HPDE6-E6E7 (cell line): ENCODE data around the gene CTNNA1.

Experiments used
- DNase-seq: peaks from one replicate; pipeline ENCODE4 v3.0.0; 2011; ENCODE audit warnings: missing footprints; ENCODE audit errors: extremely low spot score

Gene CTNNA1

DNA sequence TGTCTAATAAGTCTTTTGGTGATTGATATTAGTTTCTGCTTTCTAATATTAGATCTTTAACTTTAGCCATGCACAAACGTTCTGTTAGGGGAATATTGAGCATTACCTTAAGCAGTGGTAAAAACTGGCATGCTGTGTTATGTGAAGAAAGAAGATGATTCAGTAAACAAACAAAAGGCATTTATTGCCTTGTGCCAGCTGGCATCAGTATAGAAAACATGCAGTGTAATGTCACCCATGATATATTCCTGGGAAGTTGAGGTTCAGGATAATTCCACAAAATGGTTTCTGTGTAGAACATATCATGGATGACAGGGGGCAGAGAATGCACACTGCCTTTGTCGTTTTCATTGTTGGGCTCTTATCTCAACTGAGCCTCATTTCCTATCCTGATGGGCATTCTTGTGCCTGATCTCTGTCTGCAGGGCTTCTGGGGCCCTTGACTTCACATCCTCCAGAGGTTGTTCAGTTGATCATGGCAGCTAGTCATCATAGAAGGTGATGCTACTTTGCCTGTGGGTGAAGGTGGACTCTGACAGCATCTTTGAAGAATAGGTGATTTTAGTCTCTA, 97.7 kb downstream of the CTNNA1 start:
- DNase-seq, result no peak

- no peak for DNase-seq
These were observed 99.9 kb downstream of the CTNNA1 start for GRCh38 chr5:138853132-138853531.

GRCh38 chr5:138867011-138867410, 113.8 kb downstream of the CTNNA1 start:
- no peak for DNase-seq

- no peak for DNase-seq
These were observed 115.8 kb downstream of the CTNNA1 start for GRCh38 chr5:138869038-138869437.

DNA sequence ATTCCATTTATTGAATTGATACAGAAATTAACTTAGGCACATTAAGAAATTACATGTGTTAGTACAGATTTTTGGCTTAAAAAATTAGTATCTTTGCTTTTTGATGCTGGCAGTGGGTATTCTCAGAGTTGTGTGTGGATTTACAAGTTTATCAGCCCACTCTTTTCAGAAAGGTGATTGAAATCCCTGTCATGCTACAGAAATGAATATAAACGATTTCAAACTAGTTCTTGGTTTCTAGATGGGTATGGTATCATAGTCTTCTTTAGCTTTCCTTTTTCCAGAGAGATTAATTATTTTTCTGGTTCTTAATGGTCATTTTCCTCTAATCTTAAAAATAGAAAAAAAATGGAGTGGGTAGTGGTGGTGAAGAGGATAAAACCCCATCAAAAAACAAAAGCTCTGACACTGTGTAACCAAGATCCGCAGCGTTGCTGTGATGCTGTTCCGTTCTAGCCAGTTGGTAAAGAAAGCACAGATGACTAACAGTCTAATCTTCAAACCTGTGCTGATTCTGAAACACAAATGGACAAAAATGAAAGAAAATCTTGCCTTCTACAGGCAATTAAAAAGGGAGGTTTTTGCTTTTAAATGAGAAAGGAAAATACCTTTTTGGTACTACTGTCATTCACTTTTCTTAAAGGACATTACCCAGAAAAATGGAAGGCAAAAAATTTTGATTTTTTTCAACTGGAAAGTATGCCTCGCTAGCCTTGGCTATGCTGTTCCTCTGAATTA, 116.7 kb downstream of the CTNNA1 start:
- no peak for DNase-seq

DNA sequence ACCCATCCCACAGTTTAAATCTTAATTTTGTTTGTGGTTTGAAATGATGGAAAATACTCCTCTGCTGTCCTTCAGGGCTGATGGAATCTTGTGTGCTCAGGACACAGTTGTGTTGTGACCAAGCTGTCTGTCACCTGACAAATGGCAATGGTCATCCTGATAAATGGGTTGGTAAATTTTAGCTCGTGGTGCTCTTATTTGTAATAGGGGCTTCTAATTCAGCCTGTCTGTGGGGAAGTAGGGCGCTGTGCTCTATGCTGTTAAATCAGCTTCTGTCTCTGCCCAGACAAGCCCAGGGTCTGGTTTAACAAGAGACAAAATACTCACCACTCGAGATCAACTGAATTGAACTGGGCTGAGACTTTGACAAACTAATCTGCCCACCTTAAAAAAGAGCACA, 117.4 kb downstream of the CTNNA1 start:
- DNase-seq, result no peak

DNA sequence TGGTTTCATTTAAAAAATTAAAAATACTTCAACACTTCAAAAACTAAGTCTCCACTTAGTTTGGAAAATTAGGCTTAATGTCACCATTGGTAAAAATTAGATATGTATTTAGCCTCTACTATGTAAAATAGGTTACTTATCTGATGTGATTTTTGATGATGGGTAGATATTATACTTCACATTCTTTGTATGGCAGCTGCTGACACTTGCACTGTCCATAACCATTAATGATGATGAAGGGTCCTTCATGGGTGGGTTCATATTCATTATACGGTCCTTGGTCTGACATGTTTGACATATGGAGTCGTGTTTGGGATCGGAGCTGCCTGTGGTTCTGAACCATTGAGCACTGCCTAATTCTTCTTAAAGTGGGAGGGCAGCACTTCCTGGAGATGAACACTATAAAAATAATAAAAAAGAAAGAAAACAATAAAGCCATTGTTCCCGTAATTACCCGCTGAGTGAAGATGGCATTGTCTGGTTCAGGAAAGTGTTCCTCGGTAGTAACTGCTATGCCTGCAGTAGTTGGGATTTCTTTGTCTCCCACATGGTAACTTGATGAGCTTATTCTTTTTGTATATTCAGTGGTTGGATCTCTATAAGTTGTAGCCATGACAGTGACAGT, 119.7 kb downstream of the CTNNA1 start:
- DNase-seq, result no peak

- DNase-seq, result no peak
These were observed 120.4 kb downstream of the CTNNA1 start for GRCh38 chr5:138873466-138874221.

- DNase-seq, result no peak
These were observed 121.0 kb downstream of the CTNNA1 start for GRCh38 chr5:138874241-138874640.

- no peak for DNase-seq
These were observed 121.7 kb downstream of the CTNNA1 start, which contains the start of gene LRRTM2 for GRCh38 chr5:138874771-138875551. Gene LRRTM2 (minus strand): TSS chr5:138875335. CDS start chr5:138874911, 424 bp downstream.

- no peak for DNase-seq
These were observed 122.3 kb downstream of the CTNNA1 start for GRCh38 chr5:138875552-138875875.

DNA sequence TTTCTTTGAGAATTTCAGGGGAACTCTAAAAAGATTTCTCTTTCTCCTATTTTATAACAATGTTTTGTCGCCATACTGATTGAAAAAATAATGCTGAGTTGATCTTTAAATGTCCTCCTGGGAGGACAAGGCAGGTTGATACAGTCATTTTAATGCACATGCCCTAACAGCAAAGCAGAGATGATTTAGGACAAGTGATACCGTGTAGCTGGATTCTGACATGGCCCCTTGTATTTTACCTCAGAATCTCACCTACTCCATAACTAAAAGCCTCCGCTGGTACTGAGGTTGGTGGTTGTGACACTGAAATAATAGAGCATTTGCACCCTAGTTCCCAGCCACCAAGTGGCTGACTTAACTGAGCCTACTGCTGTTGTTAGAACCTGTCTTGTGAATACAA, 122.7 kb downstream of the CTNNA1 start:
- no peak for DNase-seq

GRCh38 chr5:138876811-138877210, 123.6 kb downstream of the CTNNA1 start:
- no peak for DNase-seq

GRCh38 chr5:138878437-138879235, 125.4 kb downstream of the CTNNA1 start:
- no peak for DNase-seq

DNA sequence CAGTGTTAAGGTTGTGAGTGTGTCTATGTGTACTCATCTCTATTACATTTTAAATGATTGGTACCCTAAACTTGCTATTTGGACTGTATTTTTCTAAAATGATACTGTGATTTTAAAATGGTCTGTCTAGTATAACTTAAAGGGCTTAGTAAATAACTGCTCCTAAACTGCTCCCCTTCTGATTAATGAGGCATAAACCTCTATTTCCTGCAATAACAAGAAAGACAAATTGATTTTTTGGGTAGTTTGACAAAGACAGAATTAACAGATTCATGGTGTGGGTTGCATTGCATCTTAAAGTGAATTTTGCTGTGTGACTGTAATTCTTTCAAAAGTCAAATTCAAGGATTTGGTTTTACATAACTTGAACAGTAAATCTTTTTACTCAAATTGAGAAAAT, 130.0 kb downstream of the CTNNA1 start:
- DNase-seq, result no peak

- DNase-seq, result no peak
These were observed 130.9 kb downstream of the CTNNA1 start for GRCh38 chr5:138884094-138884493.

DNA sequence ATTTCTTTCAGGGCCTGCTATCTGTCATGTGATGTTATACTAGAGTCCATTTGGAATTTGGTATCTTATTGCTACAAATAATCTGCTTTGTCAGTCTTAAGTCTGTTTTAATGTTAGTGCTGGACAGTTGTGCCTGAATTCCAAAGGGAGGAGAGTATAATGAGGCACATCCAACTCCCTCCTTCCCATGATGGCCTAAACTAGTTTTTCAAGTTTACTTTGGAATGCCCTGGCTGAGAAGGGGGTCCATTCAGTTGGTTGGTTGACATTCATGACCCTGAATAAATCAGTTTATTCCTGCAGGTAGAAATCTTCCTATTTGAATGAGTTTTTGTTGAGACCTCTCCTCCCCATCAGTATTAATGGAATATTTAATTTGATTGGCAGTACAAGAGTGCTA, 131.3 kb downstream of the CTNNA1 start:
- no peak for DNase-seq

GRCh38 chr5:138889994-138890393, 136.8 kb downstream of the CTNNA1 start:
- no peak for DNase-seq

DNA sequence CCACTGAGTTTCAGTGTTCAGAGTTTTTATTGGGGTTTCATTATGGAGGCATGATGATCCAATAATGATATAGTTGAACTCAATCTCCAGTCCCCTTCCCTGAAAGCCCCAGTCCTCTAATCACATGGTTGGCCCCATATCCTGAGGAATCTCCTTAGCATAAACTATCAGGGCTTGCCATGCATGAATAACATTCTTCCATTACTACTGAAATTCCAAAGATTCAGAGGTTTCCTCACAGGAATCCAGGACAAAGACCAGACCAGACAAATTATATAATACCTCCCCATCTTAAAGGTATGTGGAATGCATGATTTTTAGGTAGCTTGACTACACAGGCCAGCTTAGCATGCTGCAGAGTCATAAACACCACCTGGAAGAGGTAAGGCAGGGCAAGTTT, 137.4 kb downstream of the CTNNA1 start:
- DNase-seq, result no peak

- DNase-seq, result no peak
These were observed 142.7 kb downstream of the CTNNA1 start for GRCh38 chr5:138895918-138896317.

DNA sequence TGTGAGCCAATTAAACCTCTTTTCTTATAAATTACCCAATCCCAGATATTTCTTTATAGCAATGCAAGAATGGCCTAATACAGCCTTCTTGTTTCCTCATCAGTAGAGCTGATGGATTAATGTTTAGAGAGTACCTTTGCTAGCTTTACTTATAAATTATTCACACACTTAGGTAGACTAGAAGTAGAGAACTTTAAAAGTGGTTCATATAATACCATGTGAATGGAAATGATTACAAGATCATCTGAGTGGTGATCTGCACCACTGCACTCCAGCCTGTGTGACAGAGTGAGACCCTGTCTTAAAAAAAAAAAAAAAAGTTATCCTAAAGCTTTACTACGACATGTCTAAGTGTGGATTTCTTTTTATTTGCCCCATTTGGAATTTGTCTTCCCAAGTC, 145.1 kb downstream of the CTNNA1 start:
- DNase-seq, result no peak
